Hepatocyte (in vitro differentiated cells): Measurements from ENCODE around the gene DR1. TPM values are rescaled to one million over a fixed set of nuclear protein-coding genes. Genes with fewer than 3 reads are reported as not detected.

Experiments
- DNase-seq: peaks from one replicate; pipeline ENCODE4 v3.0.0-alpha.2; 2016; ENCODE audit warnings: low spot score
- H2AFZ ChIP-seq: fragments of 200-600 bp; sonication (generic); 2 replicates; pipeline ENCODE4 v1.6.0; 2016; ENCODE audit warnings: antibody characterized with exemption, mild to moderate bottlenecking
- H3K27ac ChIP-seq: fragments of 200-600 bp; sonication (generic); 2 replicates; pipeline ENCODE4 v1.5.1; 2016; ENCODE audit warnings: mild to moderate bottlenecking
- H3K27me3 ChIP-seq: fragments of 200-600 bp; sonication (generic); 2 replicates; pipeline ENCODE4 v1.6.1; 2016
- H3K36me3 ChIP-seq: fragments of 200-600 bp; sonication (generic); replicated peaks from 2 replicates; pipeline ENCODE4 v1.5.1; 2016; ENCODE audit warnings: low read depth; ENCODE audit not compliant: insufficient read depth
- H3K4me1 ChIP-seq: fragments of 200-600 bp; sonication (generic); 2 replicates; pipeline ENCODE4 v1.5.1; 2016; ENCODE audit warnings: mild to moderate bottlenecking, moderate library complexity; ENCODE audit not compliant: insufficient read depth
- H3K4me2 ChIP-seq: fragments of 200-600 bp; sonication (generic); 2 replicates; pipeline ENCODE4 v1.6.0; 2016
- H3K4me3 ChIP-seq: fragments of 200-600 bp; sonication (generic); 2 replicates; pipeline ENCODE4 v1.5.1; 2016; ENCODE audit warnings: mild to moderate bottlenecking
- H3K79me2 ChIP-seq: fragments of 200-600 bp; sonication (generic); 2 replicates; pipeline ENCODE4 v1.6.0; 2017; ENCODE audit warnings: mild to moderate bottlenecking
- H3K9me2 ChIP-seq: fragments of 200-600 bp; sonication (generic); replicated peaks from 2 replicates; pipeline ENCODE4 v1.6.0; 2017; ENCODE audit warnings: mild to moderate bottlenecking; ENCODE audit not compliant: insufficient read depth
- H3K9me3 ChIP-seq: fragments of 200-600 bp; sonication (generic); 2 replicates; pipeline ENCODE4 v1.5.1; 2016; ENCODE audit warnings: low read depth, mild to moderate bottlenecking
- H4K20me1 ChIP-seq: fragments of 200-600 bp; sonication (generic); 2 replicates; pipeline ENCODE4 v1.6.0; 2016; ENCODE audit warnings: mild to moderate bottlenecking; ENCODE audit not compliant: insufficient read depth, poor library complexity, severe bottlenecking
- EZH2 ChIP-seq: fragments of 200-600 bp; sonication (generic); IDR thresholded peaks from 2 replicates; pipeline ENCODE4 v1.6.1; 2016; ENCODE audit warnings: antibody characterized with exemption, mild to moderate bottlenecking, borderline replicate concordance
- EZH2phosphoT487 ChIP-seq: fragments of 200-600 bp; sonication (generic); IDR thresholded peaks from one replicate; pipeline ENCODE4 v1.6.1; 2018; ENCODE audit warnings: antibody characterized with exemption, mild to moderate bottlenecking, low read depth, moderate library complexity; ENCODE audit not compliant: unreplicated experiment, severe bottlenecking
- WGBS: methylation state at CpG from one replicate; pipeline ENCODE4 v1.1.6; 2016; ENCODE audit warnings: low lambda C conversion rate; ENCODE audit errors: missing lambda C conversion rate; 5-methylcytosine and 5-hydroxymethylcytosine counted together
- polyA plus RNA-seq: library from polyadenylated mRNA; unstranded; fragments of >200 nt; fragmentation: Nextera tagmentation; extraction: Ambion mirVana; gene quantifications from 2 replicates; pipeline ENCODE4 v1.2.1, GENCODE V29; 2016
- total RNA-seq: library from RNA; depleted of rRNA; stranded (reverse); fragments of >200 nt; gene quantifications from 2 replicates; pipeline ENCODE4 v1.2.3, GENCODE V29; 2014
- TF ChIP-seq, protein P1 (sequence below): fragments of 200-600 bp; sonication (generic); IDR thresholded peaks from 2 replicates; pipeline ENCODE4 v1.5.1; 2016; ENCODE audit warnings: antibody characterized with exemption, mild to moderate bottlenecking; ENCODE audit not compliant: poor library complexity

Gene DR1
- total and polyA plus RNA-seq, 2 experiments from 2014 or later: 28.2 to 42.3 TPM

DNA sequence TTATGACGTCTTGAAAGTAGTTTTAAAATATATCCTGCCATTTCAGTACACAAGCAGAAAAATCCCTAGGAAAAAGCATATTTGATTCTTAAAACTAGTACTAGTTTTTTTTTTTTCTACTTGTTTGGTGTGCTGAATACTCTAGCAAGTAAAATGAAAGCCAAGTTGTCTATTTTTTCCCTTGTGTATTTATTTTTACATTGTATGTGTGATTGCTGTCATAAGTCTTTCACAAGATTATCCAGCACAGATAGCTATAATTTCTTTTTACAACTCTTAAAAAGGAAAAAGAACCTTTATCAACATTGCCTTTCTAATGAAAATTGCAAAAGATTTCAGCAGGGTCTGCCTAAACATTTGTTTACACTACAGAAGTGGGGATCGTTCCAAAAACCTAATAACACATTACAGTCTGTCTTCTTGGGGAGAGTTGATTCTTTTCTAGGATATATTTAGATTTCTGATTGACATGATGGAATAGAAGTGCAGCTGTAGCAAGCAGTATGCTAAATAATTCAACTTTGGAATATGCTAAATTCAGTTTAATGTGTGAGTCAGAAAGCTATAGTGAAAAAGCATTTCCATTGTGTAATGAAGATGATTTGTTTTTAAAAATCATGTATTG lies 2.5 kb downstream of the DR1 start:
- TF ChIP-seq, protein P1, sequence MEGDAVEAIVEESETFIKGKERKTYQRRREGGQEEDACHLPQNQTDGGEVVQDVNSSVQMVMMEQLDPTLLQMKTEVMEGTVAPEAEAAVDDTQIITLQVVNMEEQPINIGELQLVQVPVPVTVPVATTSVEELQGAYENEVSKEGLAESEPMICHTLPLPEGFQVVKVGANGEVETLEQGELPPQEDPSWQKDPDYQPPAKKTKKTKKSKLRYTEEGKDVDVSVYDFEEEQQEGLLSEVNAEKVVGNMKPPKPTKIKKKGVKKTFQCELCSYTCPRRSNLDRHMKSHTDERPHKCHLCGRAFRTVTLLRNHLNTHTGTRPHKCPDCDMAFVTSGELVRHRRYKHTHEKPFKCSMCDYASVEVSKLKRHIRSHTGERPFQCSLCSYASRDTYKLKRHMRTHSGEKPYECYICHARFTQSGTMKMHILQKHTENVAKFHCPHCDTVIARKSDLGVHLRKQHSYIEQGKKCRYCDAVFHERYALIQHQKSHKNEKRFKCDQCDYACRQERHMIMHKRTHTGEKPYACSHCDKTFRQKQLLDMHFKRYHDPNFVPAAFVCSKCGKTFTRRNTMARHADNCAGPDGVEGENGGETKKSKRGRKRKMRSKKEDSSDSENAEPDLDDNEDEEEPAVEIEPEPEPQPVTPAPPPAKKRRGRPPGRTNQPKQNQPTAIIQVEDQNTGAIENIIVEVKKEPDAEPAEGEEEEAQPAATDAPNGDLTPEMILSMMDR: no peak
- no peak overlapping the region for H2AFZ ChIP-seq
- peak overlapping the region; percentile 83 for H3K4me2 ChIP-seq
- no peaks in the 10 kb centered on the region for H3K36me3 ChIP-seq
- H3K9me2 ChIP-seq: no peaks in the 10 kb centered on the region
- 4% methylated on average over 2 of the region's 2 CpGs for WGBS
- peaks cover 14% of the 10 kb centered on the region for H3K4me1 ChIP-seq
- peaks cover 19% of the 10 kb centered on the region for H4K20me1 ChIP-seq
- H3K27ac ChIP-seq: peak overlapping the region; percentile 99
- H3K79me2 ChIP-seq: peaks cover 88% of the 10 kb centered on the region
- DNase-seq: no peak
- no peaks in the 10 kb centered on the region for H3K27me3 ChIP-seq
- peak overlapping the region; percentile 88 for H3K4me3 ChIP-seq
- H3K9me3 ChIP-seq: no peaks in the 10 kb centered on the region

- H3K9me3 ChIP-seq: no peaks in the 10 kb centered on the region
- 75% methylated on average over 7 of the region's 7 CpGs for WGBS
- no peaks in the 10 kb centered on the region for H3K9me2 ChIP-seq
- no peak for TF ChIP-seq EZH2
- TF ChIP-seq EZH2phosphoT487: no peak
- TF ChIP-seq, protein P1: no peak
- peaks cover 14% of the 10 kb centered on the region for H3K4me1 ChIP-seq
- H3K27me3 ChIP-seq: no peaks in the 10 kb centered on the region
- peaks cover 89% of the 10 kb centered on the region for H3K79me2 ChIP-seq
- H4K20me1 ChIP-seq: peaks cover 19% of the 10 kb centered on the region
- H3K4me3 ChIP-seq: peak overlapping the region; percentile 88
- H3K27ac ChIP-seq: peak overlapping the region; percentile 2
- no peaks in the 10 kb centered on the region for H3K36me3 ChIP-seq
- no peak for DNase-seq
- H3K4me2 ChIP-seq: peak overlapping the region; percentile 83
- no peak overlapping the region for H2AFZ ChIP-seq
These were observed 3.8 kb downstream of the DR1 start for GRCh38 chr1:93349231-93350135.

- Histone ChIP-seq H3K79me2 (peaks cover 94% of the 10 kb centered on the region), H4K20me1 (peaks cover 19% of the 10 kb centered on the region), H3K27ac (no peak overlapping the region), H3K4me2 (peak overlapping the region; percentile 83), H3K36me3 (no peaks in the 10 kb centered on the region), H3K4me1 (peaks cover 14% of the 10 kb centered on the region), H3K9me2 (no peaks in the 10 kb centered on the region), H3K27me3 (no peaks in the 10 kb centered on the region), H3K9me3 (no peaks in the 10 kb centered on the region), H2AFZ (no peak overlapping the region), H3K4me3 (no peak overlapping the region)
- 90% methylated on average over 1 of the region's 1 CpG for WGBS
- TF ChIP-seq EZH2phosphoT487 (no peak), EZH2 (no peak)
- TF ChIP-seq, protein P1: no peak
- no peak for DNase-seq
These were observed 4.6 kb downstream of the DR1 start for GRCh38 chr1:93350322-93350721.
